ENCODE results near the gene RASL12. TPM values are rescaled to one million over a fixed set of nuclear protein-coding genes. Genes with fewer than 3 reads are reported as not detected.
A peak's percentile ranks its signal among the peaks of the same experiment; 100 is the strongest.

RASL12 gene
- polyA plus RNA-seq, 2 of the 4 experiments (the other 2 are of a cell fraction), result 0.08 to 0.34 TPM

DNA sequence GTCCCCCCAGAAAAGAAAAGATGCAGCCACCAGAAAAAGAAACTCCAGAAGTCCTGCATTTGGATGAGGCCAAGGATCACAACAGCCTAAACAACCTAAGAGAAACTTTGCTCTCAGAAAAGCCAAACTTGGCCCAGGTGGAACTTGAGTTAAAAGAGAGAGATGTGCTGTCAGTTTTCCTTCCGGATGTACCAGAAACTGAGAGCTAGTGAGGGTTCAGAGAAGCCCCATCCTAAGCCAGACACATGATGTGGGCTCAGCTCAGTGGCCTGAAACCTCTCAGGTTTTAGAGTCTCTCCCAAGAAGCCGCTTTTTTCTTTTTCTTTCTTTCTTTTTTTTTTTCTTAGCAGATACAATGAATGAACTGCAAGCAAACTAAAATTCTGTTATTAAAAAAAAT is 14.8 kb downstream of the RASL12 start:
- ChIA-PET CTCF (interaction anchor here (0.7 to 33.7 kb wide), 12 partner anchors 11 to 317 kb away, joined by 3 to 1280 read pairs (median 4); partner anchors contain the start of genes KBTBD13, RASL12 and SLC51B), POLR2A (no interaction called here)
- FAIRE-seq (no peak), ATAC-seq (no peak), DNase-seq (ENCODE audit: low read depth in 1 of 2, low spot score in 1 of 2) (no peak)
- Histone ChIP-seq H3K27ac (no peak overlapping the region), H3K4me2 (no peak overlapping the region), H3K4me1 (peaks cover 48% of the 10 kb centered on the region), H3K4me3 (no peak overlapping the region), H3K9me3 (no peaks in the 10 kb centered on the region)
- 71% methylated on average over 2 of the region's 2 CpGs for WGBS (ENCODE audit: missing lambda C conversion rate)
- TF ChIP-seq RCOR1 (IDR thresholded peaks at IDR 0.05; ENCODE audit: low read depth, low read length) (no peak), CBX8 (IDR thresholded peaks at IDR 0.05) (no peak), HEYL (CRISPR knock-in tag; IDR thresholded peaks at IDR 0.05) (no peak)
- TF ChIP-seq, protein P1, sequence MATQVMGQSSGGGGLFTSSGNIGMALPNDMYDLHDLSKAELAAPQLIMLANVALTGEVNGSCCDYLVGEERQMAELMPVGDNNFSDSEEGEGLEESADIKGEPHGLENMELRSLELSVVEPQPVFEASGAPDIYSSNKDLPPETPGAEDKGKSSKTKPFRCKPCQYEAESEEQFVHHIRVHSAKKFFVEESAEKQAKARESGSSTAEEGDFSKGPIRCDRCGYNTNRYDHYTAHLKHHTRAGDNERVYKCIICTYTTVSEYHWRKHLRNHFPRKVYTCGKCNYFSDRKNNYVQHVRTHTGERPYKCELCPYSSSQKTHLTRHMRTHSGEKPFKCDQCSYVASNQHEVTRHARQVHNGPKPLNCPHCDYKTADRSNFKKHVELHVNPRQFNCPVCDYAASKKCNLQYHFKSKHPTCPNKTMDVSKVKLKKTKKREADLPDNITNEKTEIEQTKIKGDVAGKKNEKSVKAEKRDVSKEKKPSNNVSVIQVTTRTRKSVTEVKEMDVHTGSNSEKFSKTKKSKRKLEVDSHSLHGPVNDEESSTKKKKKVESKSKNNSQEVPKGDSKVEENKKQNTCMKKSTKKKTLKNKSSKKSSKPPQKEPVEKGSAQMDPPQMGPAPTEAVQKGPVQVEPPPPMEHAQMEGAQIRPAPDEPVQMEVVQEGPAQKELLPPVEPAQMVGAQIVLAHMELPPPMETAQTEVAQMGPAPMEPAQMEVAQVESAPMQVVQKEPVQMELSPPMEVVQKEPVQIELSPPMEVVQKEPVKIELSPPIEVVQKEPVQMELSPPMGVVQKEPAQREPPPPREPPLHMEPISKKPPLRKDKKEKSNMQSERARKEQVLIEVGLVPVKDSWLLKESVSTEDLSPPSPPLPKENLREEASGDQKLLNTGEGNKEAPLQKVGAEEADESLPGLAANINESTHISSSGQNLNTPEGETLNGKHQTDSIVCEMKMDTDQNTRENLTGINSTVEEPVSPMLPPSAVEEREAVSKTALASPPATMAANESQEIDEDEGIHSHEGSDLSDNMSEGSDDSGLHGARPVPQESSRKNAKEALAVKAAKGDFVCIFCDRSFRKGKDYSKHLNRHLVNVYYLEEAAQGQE (IDR thresholded peaks at IDR 0.05), result no peak

DNA sequence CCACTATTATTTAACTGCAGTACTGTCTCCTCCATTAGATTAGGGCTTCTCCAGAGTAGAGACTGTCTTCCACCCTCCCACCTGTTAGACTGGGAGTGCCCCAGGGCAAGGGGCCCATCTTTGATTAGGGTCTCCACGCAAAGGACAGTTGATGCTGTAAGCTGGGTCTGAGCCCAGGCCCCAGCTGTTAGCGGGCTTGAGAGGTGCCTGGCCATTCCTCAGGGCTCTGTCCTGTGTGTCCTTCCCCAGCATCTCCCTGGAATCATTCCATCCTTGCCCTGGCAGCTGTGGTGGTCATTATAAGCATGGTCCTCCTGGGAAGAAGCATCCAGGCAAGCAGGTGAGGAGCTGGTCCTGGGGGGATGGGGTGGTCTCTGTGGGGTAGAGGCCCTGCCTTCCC is 16.5 kb downstream of the RASL12 start:
- POLR2A ChIA-PET, result no interaction called here
- ATAC-seq, result no peak
- H3K4me3 ChIP-seq, result no peak overlapping the region
- DNase-seq (ENCODE audit: low read depth in 1 of 2, low spot score in 1 of 2), result no peak
- no peak overlapping the region for H3K4me2 ChIP-seq
- H3K9me3 ChIP-seq, result no peaks in the 10 kb centered on the region
- CTCF ChIA-PET, result interaction anchor here (1.1 to 33.7 kb wide), 7 partner anchors 10 to 366 kb away, joined by 3 to 1280 read pairs (median 52); partner anchors contain the start of genes KBTBD13, RASL12 and SLC51B
- TF ChIP-seq NR3C1 (IDR thresholded peaks at IDR 0.05) (no peak), NFE2L2 (conservative IDR thresholded peaks at IDR 0.05; ENCODE audit: low read length) (no peak), KDM5A (IDR thresholded peaks at IDR 0.05) (no peak), FOSB (CRISPR knock-in tag; IDR thresholded peaks at IDR 0.05) (no peak), POLR2A (IDR thresholded peaks at IDR 0.05; ENCODE audit: low read length) (no peak), TFCP2L1 (CRISPR knock-in tag; IDR thresholded peaks at IDR 0.05) (no peak), MAFK (IDR thresholded peaks at IDR 0.05; ENCODE audit: partially characterized antibody) (no peak), GATA3 (IDR thresholded peaks at IDR 0.05; ENCODE audit: borderline replicate concordance) (no peak), KDM1A (IDR thresholded peaks at IDR 0.05; ENCODE audit: low read depth) (no peak), ZFP36 (IDR thresholded peaks at IDR 0.05; ENCODE audit: borderline replicate concordance, partially characterized antibody) (no peak), HOXB5 (CRISPR knock-in tag; IDR thresholded peaks at IDR 0.05) (no peak), CBX2 (IDR thresholded peaks at IDR 0.05; ENCODE audit: borderline replicate concordance, low read depth) (no peak), EHF (CRISPR knock-in tag; IDR thresholded peaks at IDR 0.05) (no peak)
- TF ChIP-seq, protein P2, sequence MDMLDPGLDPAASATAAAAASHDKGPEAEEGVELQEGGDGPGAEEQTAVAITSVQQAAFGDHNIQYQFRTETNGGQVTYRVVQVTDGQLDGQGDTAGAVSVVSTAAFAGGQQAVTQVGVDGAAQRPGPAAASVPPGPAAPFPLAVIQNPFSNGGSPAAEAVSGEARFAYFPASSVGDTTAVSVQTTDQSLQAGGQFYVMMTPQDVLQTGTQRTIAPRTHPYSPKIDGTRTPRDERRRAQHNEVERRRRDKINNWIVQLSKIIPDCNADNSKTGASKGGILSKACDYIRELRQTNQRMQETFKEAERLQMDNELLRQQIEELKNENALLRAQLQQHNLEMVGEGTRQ (IDR thresholded peaks at IDR 0.05), result no peak
- TF ChIP-seq, protein P3, sequence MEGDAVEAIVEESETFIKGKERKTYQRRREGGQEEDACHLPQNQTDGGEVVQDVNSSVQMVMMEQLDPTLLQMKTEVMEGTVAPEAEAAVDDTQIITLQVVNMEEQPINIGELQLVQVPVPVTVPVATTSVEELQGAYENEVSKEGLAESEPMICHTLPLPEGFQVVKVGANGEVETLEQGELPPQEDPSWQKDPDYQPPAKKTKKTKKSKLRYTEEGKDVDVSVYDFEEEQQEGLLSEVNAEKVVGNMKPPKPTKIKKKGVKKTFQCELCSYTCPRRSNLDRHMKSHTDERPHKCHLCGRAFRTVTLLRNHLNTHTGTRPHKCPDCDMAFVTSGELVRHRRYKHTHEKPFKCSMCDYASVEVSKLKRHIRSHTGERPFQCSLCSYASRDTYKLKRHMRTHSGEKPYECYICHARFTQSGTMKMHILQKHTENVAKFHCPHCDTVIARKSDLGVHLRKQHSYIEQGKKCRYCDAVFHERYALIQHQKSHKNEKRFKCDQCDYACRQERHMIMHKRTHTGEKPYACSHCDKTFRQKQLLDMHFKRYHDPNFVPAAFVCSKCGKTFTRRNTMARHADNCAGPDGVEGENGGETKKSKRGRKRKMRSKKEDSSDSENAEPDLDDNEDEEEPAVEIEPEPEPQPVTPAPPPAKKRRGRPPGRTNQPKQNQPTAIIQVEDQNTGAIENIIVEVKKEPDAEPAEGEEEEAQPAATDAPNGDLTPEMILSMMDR (IDR thresholded peaks at IDR 0.05), result no peak
- peaks cover 34% of the 10 kb centered on the region for H3K4me1 ChIP-seq
- peak overlapping the region in 1 of 2 experiments; percentile 9; a peak in 2 of 6 replicates for H3K27ac ChIP-seq
- WGBS (ENCODE audit: missing lambda C conversion rate), result 93% methylated on average over 2 of the region's 2 CpGs
- no peak for FAIRE-seq

DNA sequence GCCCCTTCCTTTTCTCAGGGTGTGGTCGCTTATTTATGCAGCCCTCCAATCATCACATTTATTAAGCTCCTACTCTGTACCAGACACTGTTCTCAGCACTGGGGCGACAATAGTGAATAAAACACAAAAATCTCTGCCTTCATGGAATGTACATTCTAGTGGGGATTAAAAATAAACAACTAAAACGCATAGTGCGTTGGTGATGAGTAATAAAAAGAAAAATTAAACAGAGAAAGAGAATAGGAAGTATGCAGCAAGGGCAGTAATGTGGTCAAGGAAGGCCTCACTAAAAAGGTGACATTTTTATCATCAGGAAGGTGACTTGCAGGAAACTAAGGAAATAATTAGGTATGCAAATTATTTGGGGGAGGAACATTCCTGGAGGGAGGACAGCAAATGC is 17.5 kb downstream of the RASL12 start:
- Histone ChIP-seq H3K4me1 (peaks cover 33% of the 10 kb centered on the region), H3K27ac (peak overlapping the region in 1 of 2 experiments; percentile 9; a peak in 1 of 6 replicates), H3K4me3 (no peak overlapping the region), H3K4me2 (peak overlapping the region; percentile 61; the same call in 2 of the 3 replicates), H3K9me3 (no peaks in the 10 kb centered on the region)
- ATAC-seq (no peak), DNase-seq (ENCODE audit: low read depth in 1 of 2, low spot score in 1 of 2) (no peak), FAIRE-seq (no peak)
- ChIA-PET CTCF (interaction anchor here (1.4 to 33.7 kb wide), 5 partner anchors 9 to 51 kb away, joined by 3 to 1280 read pairs (median 82); partner anchors contain the start of genes KBTBD13, RASL12 and SLC51B), POLR2A (no interaction called here)
- no peak for TF ChIP-seq POLR2AphosphoS2 (conservative IDR thresholded peaks at IDR 0.05; ENCODE audit: low read length)
- TF ChIP-seq CEBPB (IDR thresholded peaks at IDR 0.05), result no peak
- TF ChIP-seq, protein P4, sequence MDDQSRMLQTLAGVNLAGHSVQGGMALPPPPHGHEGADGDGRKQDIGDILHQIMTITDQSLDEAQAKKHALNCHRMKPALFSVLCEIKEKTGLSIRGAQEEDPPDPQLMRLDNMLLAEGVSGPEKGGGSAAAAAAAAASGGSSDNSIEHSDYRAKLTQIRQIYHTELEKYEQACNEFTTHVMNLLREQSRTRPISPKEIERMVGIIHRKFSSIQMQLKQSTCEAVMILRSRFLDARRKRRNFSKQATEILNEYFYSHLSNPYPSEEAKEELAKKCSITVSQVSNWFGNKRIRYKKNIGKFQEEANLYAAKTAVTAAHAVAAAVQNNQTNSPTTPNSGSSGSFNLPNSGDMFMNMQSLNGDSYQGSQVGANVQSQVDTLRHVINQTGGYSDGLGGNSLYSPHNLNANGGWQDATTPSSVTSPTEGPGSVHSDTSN (IDR thresholded peaks at IDR 0.05), result no peak
- no peak for TF ChIP-seq HOXB5 (CRISPR knock-in tag; IDR thresholded peaks at IDR 0.05)
- no peak for TF ChIP-seq RFX5 (IDR thresholded peaks at IDR 0.05)
- TF ChIP-seq FOXS1 (CRISPR knock-in tag; IDR thresholded peaks at IDR 0.05), result no peak
- TF ChIP-seq HEYL (CRISPR knock-in tag; IDR thresholded peaks at IDR 0.05), result no peak
- no peak for TF ChIP-seq FOSL2 (IDR thresholded peaks at IDR 0.05)
- TF ChIP-seq FOSL2 (CRISPR knock-in tag; IDR thresholded peaks at IDR 0.05), result no peak
- TF ChIP-seq, protein P5, sequence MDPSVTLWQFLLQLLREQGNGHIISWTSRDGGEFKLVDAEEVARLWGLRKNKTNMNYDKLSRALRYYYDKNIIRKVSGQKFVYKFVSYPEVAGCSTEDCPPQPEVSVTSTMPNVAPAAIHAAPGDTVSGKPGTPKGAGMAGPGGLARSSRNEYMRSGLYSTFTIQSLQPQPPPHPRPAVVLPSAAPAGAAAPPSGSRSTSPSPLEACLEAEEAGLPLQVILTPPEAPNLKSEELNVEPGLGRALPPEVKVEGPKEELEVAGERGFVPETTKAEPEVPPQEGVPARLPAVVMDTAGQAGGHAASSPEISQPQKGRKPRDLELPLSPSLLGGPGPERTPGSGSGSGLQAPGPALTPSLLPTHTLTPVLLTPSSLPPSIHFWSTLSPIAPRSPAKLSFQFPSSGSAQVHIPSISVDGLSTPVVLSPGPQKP (IDR thresholded peaks at IDR 0.05; ENCODE audit: low read depth, low read length), result no peak
- TF ChIP-seq GATA3 (IDR thresholded peaks at IDR 0.05; ENCODE audit: borderline replicate concordance), result no peak
- 57% methylated on average over 4 of the region's 4 CpGs for WGBS (ENCODE audit: missing lambda C conversion rate)
